ENCODE measurements around the gene DZIP3. TPM values are rescaled to one million over a fixed set of nuclear protein-coding genes. Genes with fewer than 3 reads are reported as not detected.

DZIP3 gene
- total and polyA plus RNA-seq, 2 of the 13 experiments (the other 11 are each of a cell fraction or from before 2014, with no cell fraction given), result 11.3 to 17.3 TPM

DNA sequence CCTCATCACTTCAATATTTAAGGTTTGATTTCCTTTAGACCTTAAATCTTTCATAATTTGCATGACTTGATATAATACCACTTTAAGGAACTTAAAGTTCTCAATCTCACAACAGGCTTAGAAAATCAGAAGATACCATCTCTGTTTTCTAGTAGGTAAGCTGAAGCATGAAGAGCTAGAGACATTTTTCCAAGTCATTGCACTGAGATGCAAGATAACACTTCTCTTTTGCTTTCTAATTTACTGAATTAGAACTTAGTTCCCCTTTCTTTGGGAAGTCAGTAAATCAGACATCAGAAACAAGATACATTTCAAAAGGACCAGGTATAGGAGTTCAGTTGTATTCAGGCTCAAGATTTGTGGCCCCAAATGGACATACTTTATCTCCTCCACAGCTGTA, 79.7 kb downstream of the DZIP3 start:
- no peak overlapping the region for H3K4me2 ChIP-seq (ENCODE audit: low read depth, low read length)
- BruUV-seq (replicated peaks), result no TSS peak
- TF ChIP-seq, protein P1, sequence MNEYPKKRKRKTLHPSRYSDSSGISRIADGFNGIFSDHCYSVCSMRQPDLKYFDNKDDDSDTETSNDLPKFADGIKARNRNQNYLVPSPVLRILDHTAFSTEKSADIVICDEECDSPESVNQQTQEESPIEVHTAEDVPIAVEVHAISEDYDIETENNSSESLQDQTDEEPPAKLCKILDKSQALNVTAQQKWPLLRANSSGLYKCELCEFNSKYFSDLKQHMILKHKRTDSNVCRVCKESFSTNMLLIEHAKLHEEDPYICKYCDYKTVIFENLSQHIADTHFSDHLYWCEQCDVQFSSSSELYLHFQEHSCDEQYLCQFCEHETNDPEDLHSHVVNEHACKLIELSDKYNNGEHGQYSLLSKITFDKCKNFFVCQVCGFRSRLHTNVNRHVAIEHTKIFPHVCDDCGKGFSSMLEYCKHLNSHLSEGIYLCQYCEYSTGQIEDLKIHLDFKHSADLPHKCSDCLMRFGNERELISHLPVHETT (CRISPR knock-in tag; conservative IDR thresholded peaks at IDR 0.05), result no peak
- no peak for TF ChIP-seq RNF2 (conservative IDR thresholded peaks at IDR 0.05; ENCODE audit: low read depth)
- TF ChIP-seq ZSCAN12 (CRISPR knock-in tag; IDR thresholded peaks at IDR 0.05), result no peak
- ChIA-PET CTCF (ENCODE audit: low intra/inter-chr PET ratio, low total read pairs) (no interaction called here), POLR2A (no interaction called here)
- ATAC-seq (no peak), FAIRE-seq (no peak), DNase-seq (ENCODE audit: low spot score) (no peak)
- H2AFZ ChIP-seq (ENCODE audit: low read length), result no peak overlapping the region
- H3K9ac ChIP-seq (ENCODE audit: insufficient read depth, low read depth, low read length), result no peak overlapping the region
- in situ Hi-C loops (cut with HindIII; ENCODE audit: extremely low pct_ligation_motif_present, low pct_unique_long_range_greater_than_20kb) (loop anchor here (10.0 kb wide), 1 partner anchor 216 kb away; no protein-coding TSS in a partner anchor), intact Hi-C loops (cut with micrococcal nuclease; ENCODE audit: unreplicated experiment) (no loop called here)
- 0 out of 5 replicates have a peak, but pooled peaks cover 0 to 8% of the 10 kb centered on the region in 2 experiments for H3K36me3 ChIP-seq (replicated peaks in 1 of 2; ENCODE audit: control insufficient read depth in 1 of 2, insufficient read depth in 2 of 2, low read length in 2 of 2)
- H3K79me2 ChIP-seq (ENCODE audit: insufficient read depth, low read length), result no peaks in the 10 kb centered on the region
- no peak overlapping the region for H3K27ac ChIP-seq (ENCODE audit: extremely low read length, insufficient read depth, low read length)
- H3K4me1 ChIP-seq (ENCODE audit: insufficient read depth, low read length), result no peaks in the 10 kb centered on the region
- no peaks in the 10 kb centered on the region for H4K20me1 ChIP-seq (ENCODE audit: insufficient read depth, low read length)
- H3K9me3 ChIP-seq (ENCODE audit: low read length), result no peaks in the 10 kb centered on the region
- H3K4me3 ChIP-seq (replicated peaks in 1 of 3; ENCODE audit: insufficient read depth in 1 of 3, low read depth in 2 of 3, low read length in 3 of 3), result no peak overlapping the region
- H3K27me3 ChIP-seq (ENCODE audit: control insufficient read depth in 1 of 2, insufficient read depth in 2 of 2, low read length in 2 of 2), result no peaks in the 10 kb centered on the region

DNA sequence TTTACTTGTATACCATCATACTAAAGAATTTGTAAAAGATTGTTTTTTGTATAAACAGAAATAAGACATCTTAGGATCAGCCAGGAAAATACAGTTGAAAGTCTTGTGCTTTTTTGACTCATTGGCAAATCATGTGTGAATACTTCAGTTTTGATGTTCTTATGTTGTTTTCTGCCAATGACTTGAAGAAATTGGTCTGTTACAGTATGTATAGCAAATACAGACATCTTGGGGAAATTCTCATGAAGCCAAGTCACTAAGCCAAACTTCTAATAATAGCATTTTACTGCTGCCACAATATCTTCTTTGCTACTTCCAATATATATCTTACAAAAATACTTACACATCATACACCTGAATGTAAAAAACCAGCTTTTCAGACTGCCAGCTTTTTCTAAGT, 83.2 kb downstream of the DZIP3 start:
- Histone ChIP-seq H3K27ac (ENCODE audit: extremely low read length, insufficient read depth, low read length) (no peak overlapping the region), H3K4me2 (ENCODE audit: low read depth, low read length) (no peak overlapping the region), H3K9me3 (ENCODE audit: low read length) (no peaks in the 10 kb centered on the region), H4K20me1 (ENCODE audit: insufficient read depth, low read length) (no peaks in the 10 kb centered on the region), H3K4me3 (replicated peaks in 1 of 3; ENCODE audit: insufficient read depth in 1 of 3, low read depth in 2 of 3, low read length in 3 of 3) (no peak overlapping the region), H3K36me3 (replicated peaks in 1 of 2; ENCODE audit: control insufficient read depth in 1 of 2, insufficient read depth in 2 of 2, low read length in 2 of 2) (peaks cover 0 to 11% of the 10 kb centered on the region in 2 experiments; a peak in 1 of 5 replicates), H3K9ac (ENCODE audit: insufficient read depth, low read depth, low read length) (no peak overlapping the region), H2AFZ (ENCODE audit: low read length) (no peak overlapping the region), H3K27me3 (ENCODE audit: control insufficient read depth in 1 of 2, insufficient read depth in 2 of 2, low read length in 2 of 2) (no peaks in the 10 kb centered on the region), H3K79me2 (ENCODE audit: insufficient read depth, low read length) (no peaks in the 10 kb centered on the region), H3K4me1 (ENCODE audit: insufficient read depth, low read length) (no peaks in the 10 kb centered on the region)
- ChIA-PET POLR2A (no interaction called here), CTCF (ENCODE audit: low intra/inter-chr PET ratio, low total read pairs) (no interaction called here)
- FAIRE-seq, result no peak
- in situ Hi-C loops (cut with HindIII; ENCODE audit: extremely low pct_ligation_motif_present, low pct_unique_long_range_greater_than_20kb) (loop anchor here (5.0 kb wide), 1 partner anchor 245 kb away; no protein-coding TSS in a partner anchor), intact Hi-C loops (cut with micrococcal nuclease; ENCODE audit: unreplicated experiment) (no loop called here)
- no TSS peak for BruUV-seq (replicated peaks)
- no peak for ATAC-seq
- TF ChIP-seq SKIL (CRISPR knock-in tag; IDR thresholded peaks at IDR 0.05; ENCODE audit: borderline replicate concordance) (no peak), MED13 (CRISPR knock-in tag; IDR thresholded peaks at IDR 0.05) (no peak)
- no peak for DNase-seq (ENCODE audit: low spot score)
